CD1c-positive myeloid dendritic cell (primary cell): ENCODE results near the gene OTUB2.
"Not testable (repeated sequence)": the region's sequence is repeated elsewhere in the genome, so short reads cannot be mapped to it uniquely, and the experiment has no call there.

Experiments
- DNase-seq: peaks from one replicate; pipeline ENCODE4 v3.0.0-alpha.2; 2016; ENCODE audit errors: extremely low spot score

OTUB2 gene

DNA sequence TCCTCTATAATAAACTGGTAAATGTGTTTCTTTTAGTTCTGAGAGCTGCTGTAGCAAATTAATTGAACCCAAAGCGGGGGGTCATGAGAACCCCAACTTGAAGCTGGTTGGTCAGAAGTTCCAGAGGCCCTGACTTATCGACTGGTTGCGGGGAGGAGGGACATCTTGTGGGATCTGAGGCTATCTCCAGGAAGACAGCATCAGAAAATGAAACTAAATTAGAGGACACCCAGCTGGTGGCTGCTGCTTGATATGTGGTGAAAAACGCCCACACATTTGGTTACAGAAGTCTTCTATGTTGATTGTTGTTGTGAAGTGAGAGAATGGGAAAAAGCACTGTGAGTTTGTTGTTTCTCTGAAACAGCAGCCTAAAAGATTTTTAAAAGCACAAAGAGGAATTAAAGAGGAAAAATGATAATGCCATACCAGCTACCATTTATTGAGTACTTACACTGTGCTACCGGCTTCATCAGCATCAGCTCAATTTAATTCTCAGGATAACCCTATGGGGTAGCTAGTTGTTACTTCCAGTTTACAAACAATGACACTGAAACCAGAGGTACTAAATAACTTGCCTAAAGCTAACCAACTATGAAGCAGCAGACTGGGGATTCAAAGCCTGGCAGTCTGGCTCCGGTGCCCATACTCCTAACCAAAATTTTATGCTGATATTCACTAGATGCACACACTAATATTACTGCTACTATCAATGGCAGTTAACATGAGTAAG is 30.6 kb downstream of the OTUB2 start:
- no peak for DNase-seq

GRCh38 chr14:94058128-94058673 is 32.1 kb downstream of the OTUB2 start:
- no peak for DNase-seq

- DNase-seq, result no peak
Measured at GRCh38 chr14:94058674-94059138, 32.6 kb downstream of the OTUB2 start.

DNA sequence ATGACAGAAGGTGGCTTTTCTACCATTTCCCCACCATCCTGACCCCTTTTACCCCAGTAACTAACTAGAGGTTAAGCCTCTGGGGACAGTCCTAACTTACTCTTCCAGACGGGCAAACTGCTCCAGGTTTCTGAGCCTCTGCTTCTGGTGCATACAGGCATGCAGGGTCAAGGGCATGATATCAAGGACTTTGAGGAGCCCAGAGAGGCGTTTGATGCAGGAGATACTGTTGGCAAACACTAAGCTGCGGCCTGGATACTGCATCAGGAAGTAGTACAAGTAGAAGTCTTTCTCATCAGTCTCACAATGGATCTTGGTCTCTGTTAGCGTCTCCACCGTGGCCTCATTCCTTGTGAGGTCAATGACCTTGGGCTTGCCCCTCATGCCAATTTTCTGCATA is 33.9 kb downstream of the OTUB2 start:
- DNase-seq, result no peak

- DNase-seq, result no peak
Measured at GRCh38 chr14:94062344-94062940, 36.3 kb downstream of the OTUB2 start.

DNA sequence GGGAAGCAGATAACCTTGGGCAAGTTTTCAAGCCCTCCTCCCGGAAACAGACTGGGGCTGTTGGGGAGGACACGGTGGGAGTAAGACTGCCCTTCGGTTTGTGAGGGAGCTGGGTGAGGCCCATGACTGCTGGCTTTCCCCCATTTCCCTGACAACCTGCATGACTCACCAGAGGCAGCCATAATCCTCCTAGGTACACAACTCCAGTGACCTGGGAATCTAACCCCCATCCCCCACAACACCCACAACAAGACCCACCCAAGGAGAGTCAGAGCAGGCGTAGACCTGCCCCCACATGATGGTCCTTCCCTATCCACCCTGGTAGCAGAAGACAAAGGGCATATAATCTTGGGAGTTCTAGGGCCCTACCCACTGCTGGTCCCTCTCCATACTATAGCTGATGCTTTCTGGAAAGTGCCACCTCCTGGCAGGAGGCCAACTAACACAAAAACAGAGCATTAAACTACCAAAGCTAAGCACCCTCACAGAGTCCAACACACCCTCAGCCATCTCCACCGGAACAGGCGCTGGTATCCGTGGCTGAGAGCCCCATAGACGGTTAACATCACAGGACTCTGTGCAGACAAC is 40.0 kb downstream of the OTUB2 start:
- no peak for DNase-seq

DNA sequence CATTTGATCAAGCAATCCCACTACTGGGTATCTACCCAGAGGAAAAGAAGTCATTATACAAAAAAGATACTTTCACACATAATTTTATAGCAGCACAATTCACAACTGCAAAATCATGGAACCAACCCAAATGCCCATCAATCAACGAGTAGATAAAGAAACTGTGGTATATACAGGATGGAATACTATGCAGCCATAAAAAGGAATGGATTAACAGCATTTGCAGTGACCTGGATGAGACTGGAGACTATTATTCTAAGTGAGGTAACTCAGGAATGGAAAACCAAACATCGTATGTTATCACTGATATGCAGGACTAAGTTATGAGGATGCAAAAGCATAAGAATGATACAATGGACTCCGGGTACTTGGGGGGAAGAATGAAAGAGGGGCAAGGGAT is 45.9 kb downstream of the OTUB2 start:
- not testable (repeated sequence) for DNase-seq

DNA sequence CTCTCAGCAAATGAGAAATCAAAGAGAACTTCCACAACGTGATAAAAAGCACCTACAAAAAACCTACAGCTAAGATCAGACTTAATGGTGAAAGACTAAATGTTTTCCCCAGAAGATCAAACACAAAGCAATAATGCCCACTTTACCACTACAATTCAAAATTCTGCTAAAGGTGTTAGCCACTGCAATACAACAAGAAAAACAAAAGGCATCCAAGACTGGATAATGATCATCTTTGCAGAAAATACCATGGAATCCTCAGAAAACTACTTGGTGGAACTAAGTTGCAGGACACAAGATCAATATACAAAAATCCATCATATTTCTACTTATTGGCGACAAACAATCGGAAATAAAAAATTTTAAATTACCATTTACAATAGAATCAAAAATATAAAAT is 48.4 kb downstream of the OTUB2 start:
- no peak for DNase-seq

DNA sequence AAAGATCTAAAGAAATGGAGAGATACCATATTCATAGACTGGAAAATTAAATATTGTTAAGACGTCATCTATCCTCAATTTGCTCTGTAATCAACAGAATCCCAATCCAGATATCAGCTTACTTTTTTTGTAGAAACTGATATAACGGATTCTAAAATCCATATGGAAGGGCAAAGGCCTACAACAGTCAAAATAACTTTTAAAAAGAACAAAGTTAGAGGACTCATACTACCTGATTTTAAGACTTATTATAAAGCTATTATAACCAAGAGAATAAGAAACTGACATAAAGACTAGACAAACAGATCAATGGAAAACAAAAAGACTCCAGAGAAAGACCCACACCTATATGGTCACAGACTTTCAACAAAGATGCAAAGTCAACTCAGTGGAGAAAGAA is 48.9 kb downstream of the OTUB2 start:
- DNase-seq, result no peak

DNA sequence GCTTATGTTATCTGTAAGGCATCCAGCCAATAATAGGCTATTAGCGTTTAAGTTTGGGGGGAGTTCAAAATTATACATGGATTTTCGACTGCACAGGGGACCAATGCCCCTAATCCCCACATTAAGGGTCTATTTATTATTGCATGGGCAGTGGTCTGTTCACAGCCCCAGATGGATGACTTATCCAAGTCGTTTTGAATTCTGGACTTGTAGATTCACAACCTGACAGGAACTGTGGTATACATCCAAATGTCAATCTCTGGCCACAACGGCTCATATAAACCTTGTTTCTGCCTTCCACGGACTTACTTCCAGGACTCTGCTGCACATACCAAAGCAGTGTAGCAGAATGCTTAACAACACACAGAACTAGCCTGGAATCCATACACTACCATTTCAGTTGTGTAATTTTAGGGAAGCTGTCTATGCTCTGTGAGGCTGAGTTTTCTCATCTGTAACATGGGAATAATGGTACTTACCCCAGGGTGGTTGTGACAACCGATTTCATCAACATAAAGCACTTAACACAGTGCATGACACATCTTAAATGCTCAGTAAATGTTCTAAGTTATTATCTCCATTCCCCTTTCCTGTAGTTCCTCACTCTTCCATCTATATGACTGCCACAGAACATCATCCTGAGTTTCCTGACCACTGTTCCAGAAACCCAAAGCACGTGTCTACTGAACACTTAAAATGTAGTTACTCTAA is 51.1 kb downstream of the OTUB2 start:
- no peak for DNase-seq

DNA sequence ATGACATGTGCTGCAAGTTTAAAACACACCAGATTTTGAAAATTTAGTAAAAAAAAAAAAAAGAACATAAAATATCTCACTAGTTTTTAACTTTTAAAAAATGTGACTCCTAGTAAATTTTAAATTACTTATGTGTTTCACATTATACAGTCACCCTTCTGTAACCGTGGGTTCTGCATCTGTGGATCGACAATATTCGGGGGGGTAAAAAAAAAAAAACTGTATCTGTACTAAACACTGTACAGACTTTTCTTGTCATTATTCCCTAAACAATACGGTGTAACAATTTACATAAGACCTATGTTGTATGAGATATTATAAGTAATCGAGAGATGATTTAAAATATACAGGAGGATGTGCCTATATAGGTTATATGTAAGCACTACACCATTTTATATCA is 51.7 kb downstream of the OTUB2 start:
- no peak for DNase-seq

DNA sequence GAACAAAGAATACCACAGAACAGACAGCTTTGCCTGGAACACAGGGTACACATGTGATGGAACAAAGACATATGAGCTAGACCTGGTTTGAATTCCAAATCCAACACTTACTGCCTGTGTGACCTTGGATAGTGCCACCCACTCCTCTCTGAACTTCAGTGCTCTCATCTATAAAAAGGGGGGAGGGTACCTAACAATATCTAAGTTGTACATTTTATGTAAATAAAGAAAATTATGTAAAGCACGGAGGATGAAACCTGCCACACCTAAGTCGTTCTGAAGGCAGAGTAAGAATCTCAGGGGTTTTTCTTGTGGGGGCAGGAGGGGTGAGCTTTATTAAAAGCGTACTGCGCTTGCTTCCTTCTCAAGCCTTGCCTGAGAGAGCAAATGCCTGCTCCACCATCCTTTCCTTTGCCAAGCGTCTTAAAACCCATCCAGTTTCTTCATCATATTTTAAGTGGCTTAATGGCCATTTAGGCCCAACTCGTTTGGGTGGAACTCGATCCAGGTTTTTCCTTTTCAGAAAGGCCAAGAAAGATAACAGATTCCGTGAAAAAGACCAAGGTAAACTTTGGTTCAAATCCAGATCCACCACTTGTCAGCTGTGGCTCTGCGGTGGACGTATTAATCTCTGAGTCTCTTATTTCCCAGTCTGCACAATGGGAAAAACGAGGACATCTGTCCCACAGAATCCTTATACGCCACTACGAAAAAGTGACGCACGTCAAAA is 53.9 kb downstream of the OTUB2 start:
- peak; percentile 64 for DNase-seq

DNA sequence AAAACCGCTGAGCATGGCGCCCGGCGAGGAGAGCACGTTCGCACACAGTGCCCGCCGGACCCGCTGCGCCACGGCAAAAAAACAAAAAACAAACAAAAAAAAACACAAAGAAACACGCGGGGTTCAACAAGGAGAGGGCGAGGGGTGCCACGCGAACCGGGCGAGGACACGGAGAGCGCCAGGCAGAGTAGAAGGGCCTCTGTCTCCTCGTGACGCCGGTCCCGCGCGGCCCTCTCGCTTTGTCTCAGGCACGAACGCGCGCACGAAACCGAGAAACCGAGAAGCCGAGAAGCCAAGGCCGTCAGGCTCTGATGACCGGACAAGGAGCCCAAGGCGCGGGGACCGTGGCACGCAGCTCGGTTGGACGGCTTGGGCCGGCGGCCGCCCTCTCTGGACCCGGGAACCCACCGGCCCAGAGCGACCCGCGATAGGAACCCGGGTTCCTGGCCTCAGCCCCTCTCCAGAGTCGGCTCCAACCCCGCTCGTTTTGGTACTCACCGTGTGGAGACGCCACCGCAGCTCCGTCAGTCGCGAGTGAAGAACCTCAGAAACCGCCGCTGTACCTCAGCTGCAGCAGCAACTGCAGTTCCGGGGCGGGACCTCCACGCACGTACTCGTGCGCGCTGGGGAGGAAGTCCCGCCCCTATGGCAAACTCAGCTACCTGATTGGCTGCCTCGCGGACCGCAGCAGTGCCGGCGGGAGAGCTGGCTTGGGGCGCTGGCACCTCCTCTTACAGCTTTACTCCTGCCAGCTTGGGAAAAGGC is 54.7 kb downstream of the OTUB2 start, which contains the start of the genes DDX24 and IFI27L1:
Gene DDX24, minus strand, starts transcription at position 582 of the 765 bp plus-strand sequence. CDS start 1,460 bp downstream, outside the sequence.
Gene IFI27L1, plus strand, starts transcription at position 690 of the 765 bp plus-strand sequence. CDS start 15,628 bp downstream, outside the sequence.
- peak; percentile 98 for DNase-seq

- DNase-seq, result no peak
Measured at GRCh38 chr14:94081386-94081820, 55.3 kb downstream of the OTUB2 start.

DNA sequence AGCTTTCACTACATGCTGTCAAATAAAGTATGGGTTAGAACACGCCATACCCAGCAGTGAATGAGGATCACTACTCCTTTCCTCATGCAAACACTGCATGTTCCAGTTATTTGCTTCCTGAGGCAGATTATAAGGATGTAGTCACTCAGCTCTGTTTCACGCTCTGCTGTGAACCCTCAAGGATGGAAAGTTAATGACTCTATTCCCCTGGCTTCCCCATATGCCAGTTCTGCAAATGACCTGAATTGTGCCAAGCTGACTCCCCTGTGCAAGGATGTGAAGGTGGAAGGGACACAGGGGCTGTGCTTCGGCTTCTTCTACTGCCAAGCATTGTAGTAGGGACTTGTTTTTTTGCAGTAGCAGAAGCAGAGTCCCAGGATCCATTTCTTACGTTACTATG is 61.8 kb downstream of the OTUB2 start:
- DNase-seq, result no peak

- DNase-seq, result no peak
Measured at GRCh38 chr14:94088516-94088915, 62.4 kb downstream of the OTUB2 start.

- no peak for DNase-seq
Measured at GRCh38 chr14:94089479-94089878, 63.3 kb downstream of the OTUB2 start.

DNA sequence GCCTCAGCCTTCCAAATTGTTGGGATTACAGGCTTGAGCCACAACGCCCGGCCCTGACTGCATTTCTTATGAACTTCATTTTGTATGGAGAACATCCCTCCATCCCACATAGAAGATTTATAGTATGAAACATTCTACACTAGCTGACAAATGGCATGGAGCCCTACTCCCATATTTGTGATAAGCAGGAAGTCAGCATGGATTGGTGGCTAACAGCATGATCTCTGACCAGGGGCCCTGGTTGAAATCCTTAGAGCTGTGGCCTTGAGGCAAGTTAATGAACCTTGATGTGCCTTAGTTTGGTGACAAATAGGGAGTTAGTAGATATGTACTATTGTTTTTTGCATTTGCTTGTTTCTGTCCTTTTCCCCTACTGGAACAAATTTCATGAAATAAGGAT is 67.3 kb downstream of the OTUB2 start:
- DNase-seq, result no peak

DNA sequence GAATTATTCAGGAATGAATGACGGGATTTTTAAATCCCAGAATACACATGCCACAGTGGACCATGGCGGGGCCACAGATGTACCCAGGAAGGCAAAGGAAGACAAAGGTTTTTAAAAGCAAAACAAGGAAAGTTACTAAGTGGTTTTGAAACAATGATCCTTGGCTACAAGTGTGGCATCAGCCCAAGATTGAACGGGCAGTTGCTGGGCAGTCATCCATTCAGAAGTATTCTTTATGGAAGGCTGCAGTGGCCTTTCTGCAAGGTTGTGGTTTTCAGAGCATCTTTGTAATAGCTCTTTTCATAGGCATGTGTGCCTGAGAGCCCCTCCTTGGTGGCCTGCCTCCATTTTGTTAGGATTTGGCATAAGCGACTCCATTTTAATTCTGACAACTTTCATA is 71.0 kb downstream of the OTUB2 start:
- DNase-seq, result no peak
